Activated CD8-positive, alpha-beta memory T cell treated with anti-CD3 and anti-CD28 coated beads for 48 hours (primary cell): ENCODE measurements around the gene EMILIN3.
"Not testable (repeated sequence)": the region's sequence is repeated elsewhere in the genome, so short reads cannot be mapped to it uniquely, and the experiment has no call there.

Source experiments
- DNase-seq, 3 experiments: peaks; one replicate each; pipeline ENCODE4 v3.0.0-alpha.2; 2020; ENCODE audit warnings: low read depth in 2 of 3, low spot score in 2 of 3

EMILIN3 gene

GRCh38 chr20:41329435-41330342 lies 36.9 kb downstream of the EMILIN3 start:
- peak in 2 of 3 experiments; percentile 14 to 35 for DNase-seq

- no peak for DNase-seq
Observed at GRCh38 chr20:41327178-41327577, 39.4 kb downstream of the EMILIN3 start.

- DNase-seq: no peak
Observed at GRCh38 chr20:41320976-41321375, 45.6 kb downstream of the EMILIN3 start.

GRCh38 chr20:41320441-41320840 lies 46.2 kb downstream of the EMILIN3 start:
- DNase-seq: no peak

GRCh38 chr20:41318271-41318649 lies 48.4 kb downstream of the EMILIN3 start:
- no peak for DNase-seq

- peak; percentile 78 to 97 (median 78) for DNase-seq
Observed at GRCh38 chr20:41317546-41318270, 48.9 kb downstream of the EMILIN3 start, which contains the start of gene ZHX3. Gene ZHX3 (minus strand): TSS chr20:41317731. CDS start chr20:41204916, 112,815 bp downstream.

GRCh38 chr20:41316602-41317545 lies 49.7 kb downstream of the EMILIN3 start:
- peak; percentile 44 to 78 (median 59) for DNase-seq

- DNase-seq: no peak
Observed at GRCh38 chr20:41316051-41316450, 50.6 kb downstream of the EMILIN3 start.

GRCh38 chr20:41314386-41314785 lies 52.2 kb downstream of the EMILIN3 start:
- DNase-seq: no peak

- DNase-seq: not testable (repeated sequence)
Observed at GRCh38 chr20:41312009-41312408, 54.6 kb downstream of the EMILIN3 start.
